Neural progenitor cell (in vitro differentiated cells): ENCODE data around the gene DEPDC4.
"Not testable (repeated sequence)": the region's sequence is repeated elsewhere in the genome, so short reads cannot be mapped to it uniquely, and the experiment has no call there.

Source experiments
- EZH2 ChIP-seq: fragments of 200-600 bp; sonication (generic); IDR thresholded peaks from 2 replicates; pipeline ENCODE4 v1.6.1; 2017; ENCODE audit warnings: antibody characterized with exemption, mild to moderate bottlenecking, moderate library complexity
- EZH2phosphoT487 ChIP-seq: fragments of 200-600 bp; sonication (generic); IDR thresholded peaks from 2 replicates; pipeline ENCODE4 v1.6.1; 2017; ENCODE audit warnings: antibody characterized with exemption
- TF ChIP-seq, protein P1 (sequence below): fragments of 200-600 bp; sonication (generic); IDR thresholded peaks from 2 replicates; pipeline ENCODE4 v1.5.1; 2017; ENCODE audit warnings: antibody characterized with exemption, mild to moderate bottlenecking

DNA sequence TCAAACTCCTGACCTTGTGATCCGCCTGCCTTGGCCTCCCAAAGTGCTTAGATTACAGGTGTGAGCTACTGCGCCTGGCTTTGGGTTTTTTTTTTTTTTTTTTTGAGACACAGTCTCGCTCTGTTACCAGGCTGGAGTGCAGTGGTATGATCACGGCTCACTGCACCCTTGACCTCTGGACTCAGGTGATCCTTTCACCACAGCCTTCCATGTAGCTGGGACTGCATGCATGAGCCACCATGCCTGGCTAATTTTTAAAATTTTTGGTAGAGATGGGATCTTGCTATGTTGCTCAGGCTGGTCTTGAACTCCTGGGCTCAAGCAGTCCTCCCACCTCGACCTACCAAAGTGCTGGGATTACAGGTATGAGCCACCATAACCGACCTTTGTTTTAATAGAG is 44.7 kb downstream of the DEPDC4 start:
- not testable (repeated sequence) for TF ChIP-seq EZH2phosphoT487, EZH2
- TF ChIP-seq, protein P1, sequence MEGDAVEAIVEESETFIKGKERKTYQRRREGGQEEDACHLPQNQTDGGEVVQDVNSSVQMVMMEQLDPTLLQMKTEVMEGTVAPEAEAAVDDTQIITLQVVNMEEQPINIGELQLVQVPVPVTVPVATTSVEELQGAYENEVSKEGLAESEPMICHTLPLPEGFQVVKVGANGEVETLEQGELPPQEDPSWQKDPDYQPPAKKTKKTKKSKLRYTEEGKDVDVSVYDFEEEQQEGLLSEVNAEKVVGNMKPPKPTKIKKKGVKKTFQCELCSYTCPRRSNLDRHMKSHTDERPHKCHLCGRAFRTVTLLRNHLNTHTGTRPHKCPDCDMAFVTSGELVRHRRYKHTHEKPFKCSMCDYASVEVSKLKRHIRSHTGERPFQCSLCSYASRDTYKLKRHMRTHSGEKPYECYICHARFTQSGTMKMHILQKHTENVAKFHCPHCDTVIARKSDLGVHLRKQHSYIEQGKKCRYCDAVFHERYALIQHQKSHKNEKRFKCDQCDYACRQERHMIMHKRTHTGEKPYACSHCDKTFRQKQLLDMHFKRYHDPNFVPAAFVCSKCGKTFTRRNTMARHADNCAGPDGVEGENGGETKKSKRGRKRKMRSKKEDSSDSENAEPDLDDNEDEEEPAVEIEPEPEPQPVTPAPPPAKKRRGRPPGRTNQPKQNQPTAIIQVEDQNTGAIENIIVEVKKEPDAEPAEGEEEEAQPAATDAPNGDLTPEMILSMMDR = not testable (repeated sequence)
